ENCODE measurements around the gene ERBB3.

GRCh38 chr12:56116267-56117081, 36.5 kb downstream of the ERBB3 start, which contains the start of gene RPL41:
- TF ChIP-seq CTCF (IDR thresholded peaks at IDR 0.05; ENCODE audit: low read depth, low read length, poor library complexity, severe bottlenecking) (no peak), EZH2phosphoT487 (IDR thresholded peaks at IDR 0.05; ENCODE audit: borderline replicate concordance, low read length) (no peak)

All from DOHH2 (cell line).